ENCODE data around the gene ST3GAL5.

DNA sequence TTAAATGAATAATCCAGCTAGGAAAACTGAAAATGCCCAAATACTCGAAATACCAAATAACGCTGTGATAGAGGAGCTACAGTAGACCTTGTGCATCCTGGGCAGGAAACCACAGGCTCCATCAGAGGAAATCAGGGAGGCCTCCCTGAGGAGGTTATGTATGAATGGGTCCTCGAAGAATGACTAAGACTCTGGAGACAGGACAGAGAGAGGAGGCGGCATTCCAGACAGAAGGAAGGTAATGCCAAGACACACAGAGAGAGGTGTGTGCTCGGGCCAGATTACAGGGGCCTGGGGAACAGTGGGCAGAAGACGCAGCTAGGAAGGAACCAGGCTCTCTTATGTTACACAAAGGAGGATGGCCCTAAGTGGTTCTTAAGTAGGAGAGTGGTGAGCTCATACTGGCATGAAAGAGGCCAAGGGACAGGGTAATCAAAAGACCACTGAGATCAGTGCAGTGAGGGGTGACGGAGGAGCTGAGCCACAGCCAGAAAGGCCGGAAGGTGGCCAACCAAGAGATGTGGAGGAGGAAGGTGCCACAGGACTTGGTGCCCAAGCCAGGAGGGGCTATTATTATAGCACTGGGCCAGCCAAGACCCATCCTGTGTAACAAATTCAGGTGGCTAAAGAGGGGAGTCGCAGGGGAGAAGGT is 9.9 kb downstream of the ST3GAL5 start:
- TF ChIP-seq, protein P1, sequence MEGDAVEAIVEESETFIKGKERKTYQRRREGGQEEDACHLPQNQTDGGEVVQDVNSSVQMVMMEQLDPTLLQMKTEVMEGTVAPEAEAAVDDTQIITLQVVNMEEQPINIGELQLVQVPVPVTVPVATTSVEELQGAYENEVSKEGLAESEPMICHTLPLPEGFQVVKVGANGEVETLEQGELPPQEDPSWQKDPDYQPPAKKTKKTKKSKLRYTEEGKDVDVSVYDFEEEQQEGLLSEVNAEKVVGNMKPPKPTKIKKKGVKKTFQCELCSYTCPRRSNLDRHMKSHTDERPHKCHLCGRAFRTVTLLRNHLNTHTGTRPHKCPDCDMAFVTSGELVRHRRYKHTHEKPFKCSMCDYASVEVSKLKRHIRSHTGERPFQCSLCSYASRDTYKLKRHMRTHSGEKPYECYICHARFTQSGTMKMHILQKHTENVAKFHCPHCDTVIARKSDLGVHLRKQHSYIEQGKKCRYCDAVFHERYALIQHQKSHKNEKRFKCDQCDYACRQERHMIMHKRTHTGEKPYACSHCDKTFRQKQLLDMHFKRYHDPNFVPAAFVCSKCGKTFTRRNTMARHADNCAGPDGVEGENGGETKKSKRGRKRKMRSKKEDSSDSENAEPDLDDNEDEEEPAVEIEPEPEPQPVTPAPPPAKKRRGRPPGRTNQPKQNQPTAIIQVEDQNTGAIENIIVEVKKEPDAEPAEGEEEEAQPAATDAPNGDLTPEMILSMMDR (IDR thresholded peaks at IDR 0.05 in 8 of 11, conservative IDR thresholded peaks at IDR 0.05 in 3 of 11) = no peak
- TF ChIP-seq POLR2A (IDR thresholded peaks at IDR 0.05) (no peak), POLR2AphosphoS5 (IDR thresholded peaks at IDR 0.05) (no peak)
